Subcutaneous abdominal adipose tissue (tissue), 5 donors: ENCODE data around the gene MSH3.
"Not testable (repeated sequence)": the region's sequence is repeated elsewhere in the genome, so short reads cannot be mapped to it uniquely, and the experiment has no call there.

Experiments used
- H3K27ac ChIP-seq: one replicate; pipeline ENCODE4 v1.7.0; 2013; ENCODE audit warnings: low read depth, mild to moderate bottlenecking, inconsistent platforms, low read length, moderate library complexity
- H3K27me3 ChIP-seq, 5 donors: one replicate each; pipeline ENCODE4 v1.7.0; 2013; ENCODE audit warnings: low read length in 5 of 5, inconsistent platforms in 1 of 5; ENCODE audit not compliant: control insufficient read depth in 5 of 5, insufficient read depth in 4 of 5
- H3K36me3 ChIP-seq, 5 donors: one replicate each; pipeline ENCODE4 v1.7.0; 2013; ENCODE audit warnings: low read length in 5 of 5; ENCODE audit not compliant: control insufficient read depth in 5 of 5, insufficient read depth in 5 of 5
- H3K4me1 ChIP-seq, 5 donors: one replicate each; pipeline ENCODE4 v1.7.0; 2013; ENCODE audit warnings: low read length in 5 of 5, mild to moderate bottlenecking in 3 of 5, moderate library complexity in 1 of 5; ENCODE audit not compliant: control insufficient read depth in 5 of 5, insufficient read depth in 5 of 5
- H3K4me3 ChIP-seq, 5 donors: one replicate each; pipeline ENCODE4 v1.7.0; 2013; ENCODE audit warnings: low read length in 5 of 5, low read depth in 1 of 5
- H3K9ac ChIP-seq, 5 donors: one replicate each; pipeline ENCODE4 v1.7.0; 2013; ENCODE audit warnings: low read length in 5 of 5, mild to moderate bottlenecking in 4 of 5, moderate library complexity in 3 of 5
- H3K9me3 ChIP-seq, 5 donors: one replicate each; pipeline ENCODE4 v1.7.0; 2013; ENCODE audit warnings: low read length in 5 of 5; ENCODE audit not compliant: control insufficient read depth in 5 of 5
- donor health status: healthy.
- donor health status: healthy.
- donor health status: healthy.
- donor health status: healthy.
- donor health status: healthy.

Gene MSH3

GRCh38 chr5:80884929-80885328 lies 230.5 kb downstream of the MSH3 start:
- Histone ChIP-seq H3K36me3 (peaks cover 2 to 17% (median 3%) of the 10 kb centered on the region in 5 donors), H3K4me3 (no peak overlapping the region), H3K4me1 (peaks cover 5 to 12% (median 10%) of the 10 kb centered on the region in 5 donors), H3K9ac (no peak overlapping the region), H3K27me3 (no peaks in the 10 kb centered on the region), H3K27ac (no peak overlapping the region), H3K9me3 (no peaks in the 10 kb centered on the region)

- H3K27me3 ChIP-seq: no peaks in the 10 kb centered on the region
- no peak overlapping the region for H3K4me3 ChIP-seq
- peaks cover 3 to 12% (median 4%) of the 10 kb centered on the region in 5 donors for H3K36me3 ChIP-seq
- H3K4me1 ChIP-seq: peaks cover 5 to 12% (median 10%) of the 10 kb centered on the region in 5 donors
- no peak overlapping the region for H3K27ac ChIP-seq
- no peaks in the 10 kb centered on the region for H3K9me3 ChIP-seq
- H3K9ac ChIP-seq: no peak overlapping the region
These were observed 231.0 kb downstream of the MSH3 start for GRCh38 chr5:80885396-80886000.

- Histone ChIP-seq H3K4me3 (no peak overlapping the region), H3K27ac (no peak overlapping the region), H3K4me1 (no peaks in the 10 kb centered on the region), H3K9ac (no peak overlapping the region), H3K9me3 (no peaks in the 10 kb centered on the region), H3K36me3 (peaks cover 0 to 15% (median 4%) of the 10 kb centered on the region in 5 donors), H3K27me3 (no peaks in the 10 kb centered on the region)
These were observed 239.6 kb downstream of the MSH3 start for GRCh38 chr5:80894083-80894482.

- no peaks in the 10 kb centered on the region for H3K4me1 ChIP-seq
- no peak overlapping the region for H3K4me3 ChIP-seq
- no peaks in the 10 kb centered on the region for H3K27me3 ChIP-seq
- peaks cover 0 to 11% (median 3%) of the 10 kb centered on the region in 5 donors for H3K36me3 ChIP-seq
- no peak overlapping the region for H3K9ac ChIP-seq
- H3K9me3 ChIP-seq: no peaks in the 10 kb centered on the region
- H3K27ac ChIP-seq: no peak overlapping the region
These were observed 241.1 kb downstream of the MSH3 start for GRCh38 chr5:80895523-80895922.

- not testable (repeated sequence) for H3K4me1 ChIP-seq, H3K4me3 ChIP-seq, H3K27ac ChIP-seq, H3K27me3 ChIP-seq, H3K9me3 ChIP-seq, H3K36me3 ChIP-seq, H3K9ac ChIP-seq
These were observed 248.2 kb downstream of the MSH3 start for GRCh38 chr5:80902624-80903023.

GRCh38 chr5:80904533-80905187 lies 250.2 kb downstream of the MSH3 start:
- H3K9me3 ChIP-seq: peaks cover 0 to 3% (median 0%) of the 10 kb centered on the region in 5 donors
- no peaks in the 10 kb centered on the region for H3K27me3 ChIP-seq
- no peaks in the 10 kb centered on the region for H3K4me1 ChIP-seq
- peaks cover 0 to under 1% (median 0%) of the 10 kb centered on the region in 5 donors for H3K36me3 ChIP-seq
- H3K9ac ChIP-seq: no peak overlapping the region
- no peak overlapping the region for H3K27ac ChIP-seq
- H3K4me3 ChIP-seq: no peak overlapping the region

GRCh38 chr5:80905405-80905804 lies 251.0 kb downstream of the MSH3 start:
- Histone ChIP-seq H3K9me3 (peaks cover 0 to 3% (median 0%) of the 10 kb centered on the region in 5 donors), H3K4me3 (no peak overlapping the region), H3K9ac (no peak overlapping the region), H3K36me3 (peaks cover 0 to 3% (median 0%) of the 10 kb centered on the region in 5 donors), H3K27me3 (no peaks in the 10 kb centered on the region), H3K27ac (no peak overlapping the region), H3K4me1 (no peaks in the 10 kb centered on the region)

GRCh38 chr5:80912479-80912878 lies 258.0 kb downstream of the MSH3 start:
- Histone ChIP-seq H3K27ac (no peak overlapping the region), H3K4me3 (no peak overlapping the region), H3K9ac (no peak overlapping the region), H3K9me3 (peaks cover 0 to 8% (median 4%) of the 10 kb centered on the region in 5 donors), H3K4me1 (peaks cover 0 to 3% (median 0%) of the 10 kb centered on the region in 5 donors), H3K36me3 (peaks cover 0 to 3% (median 0%) of the 10 kb centered on the region in 5 donors), H3K27me3 (no peaks in the 10 kb centered on the region)

GRCh38 chr5:80915716-80916115 lies 261.3 kb downstream of the MSH3 start:
- Histone ChIP-seq H3K9ac (no peak overlapping the region), H3K4me3 (no peak overlapping the region), H3K27me3 (no peaks in the 10 kb centered on the region), H3K27ac (no peak overlapping the region), H3K36me3 (no peaks in the 10 kb centered on the region), H3K9me3 (peaks cover 0 to 8% (median 4%) of the 10 kb centered on the region in 5 donors), H3K4me1 (peaks cover 0 to 3% (median 0%) of the 10 kb centered on the region in 5 donors)

GRCh38 chr5:80916676-80917075 lies 262.2 kb downstream of the MSH3 start:
- H3K27me3 ChIP-seq: no peaks in the 10 kb centered on the region
- no peak overlapping the region for H3K27ac ChIP-seq
- H3K9ac ChIP-seq: no peak overlapping the region
- peaks cover 0 to 8% (median 4%) of the 10 kb centered on the region in 5 donors for H3K9me3 ChIP-seq
- no peaks in the 10 kb centered on the region for H3K36me3 ChIP-seq
- peaks cover 0 to 3% (median 0%) of the 10 kb centered on the region in 5 donors for H3K4me1 ChIP-seq
- no peak overlapping the region for H3K4me3 ChIP-seq
